Memory B cell (primary cell): ENCODE data around the gene KRTAP10-5.
"Not testable (repeated sequence)": the region's sequence is repeated elsewhere in the genome, so short reads cannot be mapped to it uniquely, and the experiment has no call there.

ENCODE experiments used
- ATAC-seq: fragments of 150-1000 bp; cut with Tn5 transposase; 2 replicates; pipeline ENCODE4 v1.10.0; 2021; ENCODE audit warnings: low read depth, mild to moderate bottlenecking, moderate library complexity
- DNase-seq, 2 donors: peaks; one replicate each; pipeline ENCODE4 v3.0.0; 2022; ENCODE audit warnings: low spot score in 2 of 2
- H3K27ac Mint-ChIP-seq: one replicate; pipeline ENCODE4 v1.8.0; 2022; ENCODE audit warnings: mild to moderate bottlenecking, moderate library complexity, mixed read lengths
- H3K27me3 Mint-ChIP-seq: one replicate; pipeline ENCODE4 v1.8.0; 2022; ENCODE audit warnings: mixed read lengths
- H3K36me3 Mint-ChIP-seq: one replicate; pipeline ENCODE4 v1.8.0; 2022; ENCODE audit warnings: mild to moderate bottlenecking, mixed read lengths
- H3K4me1 Mint-ChIP-seq: one replicate; pipeline ENCODE4 v1.8.0; 2022; ENCODE audit warnings: mixed read lengths
- H3K4me3 Mint-ChIP-seq: one replicate; pipeline ENCODE4 v1.8.0; 2022; ENCODE audit warnings: mild to moderate bottlenecking, moderate library complexity, mixed read lengths
- H3K9me3 Mint-ChIP-seq: one replicate; pipeline ENCODE4 v1.8.0; 2022; ENCODE audit warnings: mixed read lengths

KRTAP10-5 gene

GRCh38 chr21:44602463-44602850, 22.1 kb upstream of the KRTAP10-5 start:
- peaks cover 4% of the 10 kb centered on the region for H3K36me3 Mint-ChIP-seq
- H3K4me1 Mint-ChIP-seq: no peaks in the 10 kb centered on the region
- peaks cover 14% of the 10 kb centered on the region for H3K9me3 Mint-ChIP-seq
- peaks cover 29% of the 10 kb centered on the region for H3K27me3 Mint-ChIP-seq
- H3K4me3 Mint-ChIP-seq: no peak overlapping the region
- DNase-seq (no peak), ATAC-seq (no peak)
- H3K27ac Mint-ChIP-seq: no peak overlapping the region

GRCh38 chr21:44601596-44602462, 21.4 kb upstream of the KRTAP10-5 start:
- Mint-ChIP-seq H3K36me3 (peaks cover 4% of the 10 kb centered on the region), H3K27ac (no peak overlapping the region), H3K4me3 (no peak overlapping the region)

GRCh38 chr21:44601091-44601490, 20.7 kb upstream of the KRTAP10-5 start:
- peaks cover 12% of the 10 kb centered on the region for H3K9me3 Mint-ChIP-seq
- peaks cover 27% of the 10 kb centered on the region for H3K27me3 Mint-ChIP-seq
- not testable (repeated sequence) for H3K27ac Mint-ChIP-seq, H3K36me3 Mint-ChIP-seq, H3K4me3 Mint-ChIP-seq, H3K4me1 Mint-ChIP-seq, DNase-seq, ATAC-seq

More at GRCh38 chr21:44601596-44602462, 21.4 kb upstream of the KRTAP10-5 start:
- ATAC-seq (no peak), DNase-seq (no peak)
- H3K4me1 Mint-ChIP-seq: no peaks in the 10 kb centered on the region
- peaks cover 14% of the 10 kb centered on the region for H3K9me3 Mint-ChIP-seq
- H3K27me3 Mint-ChIP-seq: peaks cover 29% of the 10 kb centered on the region

GRCh38 chr21:44600118-44600978, 19.9 kb upstream of the KRTAP10-5 start, which contains the start of gene KRTAP10-7:
Gene KRTAP10-7 (plus strand): TSS chr21:44600597. CDS start chr21:44600622, 25 bp downstream.
- H3K4me3 Mint-ChIP-seq, DNase-seq, H3K9me3 Mint-ChIP-seq, H3K36me3 Mint-ChIP-seq, H3K4me1 Mint-ChIP-seq, ATAC-seq: not testable (repeated sequence)
- H3K27me3 Mint-ChIP-seq: peaks cover 25% of the 10 kb centered on the region
- peak within 1 kb of the TSS; percentile 68 for H3K27ac Mint-ChIP-seq

- Mint-ChIP-seq H3K9me3 (peaks cover 10% of the 10 kb centered on the region), H3K4me1 (peaks cover 2% of the 10 kb centered on the region), H3K36me3 (peaks cover 4% of the 10 kb centered on the region), H3K27me3 (peaks cover 26% of the 10 kb centered on the region), H3K4me3 (no peak overlapping the region), H3K27ac (no peak overlapping the region)
- DNase-seq: no peak
- no peak for ATAC-seq
Measured at GRCh38 chr21:44599264-44600029, 19.0 kb upstream of the KRTAP10-5 start.

- Mint-ChIP-seq H3K9me3 (peaks cover 10% of the 10 kb centered on the region), H3K4me3 (no peak overlapping the region), H3K27ac (no peak overlapping the region), H3K4me1 (peaks cover 2% of the 10 kb centered on the region), H3K36me3 (peaks cover 4% of the 10 kb centered on the region), H3K27me3 (peaks cover 26% of the 10 kb centered on the region)
- DNase-seq (no peak), ATAC-seq (no peak)
Measured at GRCh38 chr21:44598061-44598460, 17.7 kb upstream of the KRTAP10-5 start.

GRCh38 chr21:44596068-44596725, 15.8 kb upstream of the KRTAP10-5 start:
- no peak overlapping the region for H3K4me3 Mint-ChIP-seq
- ATAC-seq (no peak), DNase-seq (no peak)
- H3K4me1 Mint-ChIP-seq: peaks cover 2% of the 10 kb centered on the region
- H3K36me3 Mint-ChIP-seq: peaks cover 4% of the 10 kb centered on the region
- H3K9me3 Mint-ChIP-seq: peaks cover 10% of the 10 kb centered on the region
- peaks cover 26% of the 10 kb centered on the region for H3K27me3 Mint-ChIP-seq
- no peak overlapping the region for H3K27ac Mint-ChIP-seq

GRCh38 chr21:44595524-44595923, 15.1 kb upstream of the KRTAP10-5 start:
- peak overlapping the region; percentile 36 for H3K27ac Mint-ChIP-seq
- H3K4me1 Mint-ChIP-seq: peaks cover 2% of the 10 kb centered on the region
- H3K27me3 Mint-ChIP-seq: peaks cover 25% of the 10 kb centered on the region
- no peak overlapping the region for H3K4me3 Mint-ChIP-seq
- H3K36me3 Mint-ChIP-seq: peaks cover 4% of the 10 kb centered on the region
- DNase-seq (no peak), ATAC-seq (no peak)
- H3K9me3 Mint-ChIP-seq: peaks cover 10% of the 10 kb centered on the region

GRCh38 chr21:44594406-44594916, 14.1 kb upstream of the KRTAP10-5 start:
- H3K9me3 Mint-ChIP-seq: peaks cover 10% of the 10 kb centered on the region
- ATAC-seq: no peak
- DNase-seq: no peak
- H3K4me1 Mint-ChIP-seq: peaks cover 2% of the 10 kb centered on the region
- H3K27ac Mint-ChIP-seq: no peak overlapping the region
- peaks cover 4% of the 10 kb centered on the region for H3K36me3 Mint-ChIP-seq
- peaks cover 23% of the 10 kb centered on the region for H3K27me3 Mint-ChIP-seq
- H3K4me3 Mint-ChIP-seq: no peak overlapping the region

- peaks cover 2% of the 10 kb centered on the region for H3K4me1 Mint-ChIP-seq
- DNase-seq: no peak
- H3K9me3 Mint-ChIP-seq: peaks cover 7% of the 10 kb centered on the region
- H3K27ac Mint-ChIP-seq: no peak overlapping the region
- no peak for ATAC-seq
- no peak overlapping the region for H3K4me3 Mint-ChIP-seq
- H3K27me3 Mint-ChIP-seq: peaks cover 26% of the 10 kb centered on the region
- peaks cover 2% of the 10 kb centered on the region for H3K36me3 Mint-ChIP-seq
Measured at GRCh38 chr21:44593598-44594405, 13.4 kb upstream of the KRTAP10-5 start.

- Mint-ChIP-seq H3K9me3 (no peaks in the 10 kb centered on the region), H3K27me3 (peaks cover 19% of the 10 kb centered on the region), H3K4me1 (peaks cover 2% of the 10 kb centered on the region), H3K4me3 (no peak within 1 kb of the TSS), H3K36me3 (no peaks in the 10 kb centered on the region), H3K27ac (no peak within 1 kb of the TSS)
- DNase-seq (peak in 1 of 2 donors; percentile 6), ATAC-seq (no peak)
Measured at GRCh38 chr21:44592446-44593311, 12.3 kb upstream of the KRTAP10-5 start, which contains the start of gene KRTAP10-6. Gene KRTAP10-6 (minus strand): TSS chr21:44592505. CDS start chr21:44592484, 21 bp downstream.

GRCh38 chr21:44591801-44592130, 11.4 kb upstream of the KRTAP10-5 start:
- not testable (repeated sequence) for H3K27ac Mint-ChIP-seq, H3K9me3 Mint-ChIP-seq, H3K4me3 Mint-ChIP-seq, ATAC-seq, H3K36me3 Mint-ChIP-seq, H3K4me1 Mint-ChIP-seq
- peaks cover 19% of the 10 kb centered on the region for H3K27me3 Mint-ChIP-seq
- peak in 1 of 2 donors; percentile 8 for DNase-seq
